Measurements from ENCODE around the gene VLDLR. TPM values are rescaled to one million over a fixed set of nuclear protein-coding genes. Genes with fewer than 3 reads are reported as not detected.

Gene VLDLR
- total RNA-seq, 1 donor from 2014 or later, result 38.1 TPM

- H3K36me3 Mint-ChIP-seq, result peaks cover 4% of the 10 kb centered on the region
- no peak overlapping the region for H3K4me3 Mint-ChIP-seq
- H3K9me3 Mint-ChIP-seq, result peaks cover 4% of the 10 kb centered on the region
- H3K27ac Mint-ChIP-seq, result no peak overlapping the region
- TF ChIP-seq CTCF (conservative IDR thresholded peaks at IDR 0.05), result no peak
- H3K4me1 Mint-ChIP-seq (ENCODE audit: unreplicated experiment), result peaks cover 9% of the 10 kb centered on the region
- DNase-seq (ENCODE audit: extremely low spot score, unreplicated experiment), result no peak
- H3K27me3 Mint-ChIP-seq, result no peaks in the 10 kb centered on the region
These were observed 54.9 kb downstream of the VLDLR start for GRCh38 chr9:2676466-2676865.

GRCh38 chr9:2677915-2678889 is 56.6 kb downstream of the VLDLR start:
- Mint-ChIP-seq H3K27ac (no peak overlapping the region), H3K4me3 (no peak overlapping the region), H3K4me1 (ENCODE audit: unreplicated experiment) (peaks cover 9% of the 10 kb centered on the region), H3K27me3 (no peaks in the 10 kb centered on the region), H3K36me3 (peaks cover 4% of the 10 kb centered on the region), H3K9me3 (peaks cover 4% of the 10 kb centered on the region)
- no peak for DNase-seq (ENCODE audit: extremely low spot score, unreplicated experiment)
- no peak for TF ChIP-seq CTCF (conservative IDR thresholded peaks at IDR 0.05)

GRCh38 chr9:2679011-2679410 is 57.4 kb downstream of the VLDLR start:
- TF ChIP-seq CTCF (conservative IDR thresholded peaks at IDR 0.05), result no peak
- peaks cover 4% of the 10 kb centered on the region for H3K9me3 Mint-ChIP-seq
- no peaks in the 10 kb centered on the region for H3K27me3 Mint-ChIP-seq
- H3K36me3 Mint-ChIP-seq, result peaks cover 4% of the 10 kb centered on the region
- H3K4me1 Mint-ChIP-seq (ENCODE audit: unreplicated experiment), result peaks cover 5% of the 10 kb centered on the region
- H3K27ac Mint-ChIP-seq, result no peak overlapping the region
- no peak for DNase-seq (ENCODE audit: extremely low spot score, unreplicated experiment)
- H3K4me3 Mint-ChIP-seq, result no peak overlapping the region

GRCh38 chr9:2681981-2682380 is 60.4 kb downstream of the VLDLR start:
- TF ChIP-seq CTCF (conservative IDR thresholded peaks at IDR 0.05), result no peak
- DNase-seq (ENCODE audit: extremely low spot score, unreplicated experiment), result no peak
- Mint-ChIP-seq H3K4me1 (ENCODE audit: unreplicated experiment) (no peaks in the 10 kb centered on the region), H3K4me3 (no peak overlapping the region), H3K27me3 (no peaks in the 10 kb centered on the region), H3K27ac (no peak overlapping the region), H3K9me3 (peaks cover 4% of the 10 kb centered on the region), H3K36me3 (peaks cover 4% of the 10 kb centered on the region)

- no peaks in the 10 kb centered on the region for H3K9me3 Mint-ChIP-seq
- H3K4me3 Mint-ChIP-seq, result no peak overlapping the region
- H3K27ac Mint-ChIP-seq, result no peak overlapping the region
- no peaks in the 10 kb centered on the region for H3K27me3 Mint-ChIP-seq
- no peaks in the 10 kb centered on the region for H3K36me3 Mint-ChIP-seq
- H3K4me1 Mint-ChIP-seq (ENCODE audit: unreplicated experiment), result no peaks in the 10 kb centered on the region
- DNase-seq (ENCODE audit: extremely low spot score, unreplicated experiment), result no peak
- TF ChIP-seq CTCF (conservative IDR thresholded peaks at IDR 0.05), result no peak
These were observed 65.3 kb downstream of the VLDLR start for GRCh38 chr9:2686911-2687310.
